Left ventricle myocardium inferior (tissue), 1 donor: Measurements from ENCODE around the gene ZBTB7B. TPM values are rescaled to one million over a fixed set of nuclear protein-coding genes. Genes with fewer than 3 reads are reported as not detected.

Source experiments
- DNase-seq: peaks from one replicate; pipeline ENCODE4 v3.0.0-alpha.2; 2020
- H3K27ac ChIP-seq: fragments of 200-600 bp; replicated peaks from 2 replicates; pipeline ENCODE4 v1.8.0; 2021
- H3K27me3 ChIP-seq: fragments of 200-600 bp; 2 replicates; pipeline ENCODE4 v1.8.0; 2021; ENCODE audit warnings: low read depth
- H3K36me3 ChIP-seq: fragments of 200-600 bp; 2 replicates; pipeline ENCODE4 v1.8.0; 2021
- H3K4me1 ChIP-seq: fragments of 200-600 bp; 2 replicates; pipeline ENCODE4 v1.8.0; 2021
- H3K4me3 ChIP-seq: fragments of 200-600 bp; 2 replicates; pipeline ENCODE4 v1.8.0; 2021; ENCODE audit warnings: mild to moderate bottlenecking, moderate library complexity
- H3K9me3 ChIP-seq: fragments of 200-600 bp; replicated peaks from 2 replicates; pipeline ENCODE4 v1.8.0; 2021
- intact Hi-C: fragments of 100-400 bp; cut with micrococcal nuclease; formaldehyde crosslinking; loops from one replicate; pipeline ENCODE4 v1.11.0; 2022
- total RNA-seq: library from RNA; stranded (reverse); fragmentation: NEBNext Ultra II Directional; extraction: Animal tissue kit (Norgen Biotek cat#: 25700); gene quantifications from one replicate; pipeline ENCODE4 v1.2.1, GENCODE V29; 2021
- TF ChIP-seq, protein P1 (sequence below): fragments of 200-600 bp; IDR thresholded peaks from 2 replicates; pipeline ENCODE4 v1.8.0; 2021; ENCODE audit warnings: antibody characterized with exemption, mild to moderate bottlenecking, borderline replicate concordance
- donor health status: DM: no; HTN: yes; CAD: no; lungs with severe emphysema.

ZBTB7B gene
- total RNA-seq, 1 donor from 2014 or later, result 42.8 TPM

DNA sequence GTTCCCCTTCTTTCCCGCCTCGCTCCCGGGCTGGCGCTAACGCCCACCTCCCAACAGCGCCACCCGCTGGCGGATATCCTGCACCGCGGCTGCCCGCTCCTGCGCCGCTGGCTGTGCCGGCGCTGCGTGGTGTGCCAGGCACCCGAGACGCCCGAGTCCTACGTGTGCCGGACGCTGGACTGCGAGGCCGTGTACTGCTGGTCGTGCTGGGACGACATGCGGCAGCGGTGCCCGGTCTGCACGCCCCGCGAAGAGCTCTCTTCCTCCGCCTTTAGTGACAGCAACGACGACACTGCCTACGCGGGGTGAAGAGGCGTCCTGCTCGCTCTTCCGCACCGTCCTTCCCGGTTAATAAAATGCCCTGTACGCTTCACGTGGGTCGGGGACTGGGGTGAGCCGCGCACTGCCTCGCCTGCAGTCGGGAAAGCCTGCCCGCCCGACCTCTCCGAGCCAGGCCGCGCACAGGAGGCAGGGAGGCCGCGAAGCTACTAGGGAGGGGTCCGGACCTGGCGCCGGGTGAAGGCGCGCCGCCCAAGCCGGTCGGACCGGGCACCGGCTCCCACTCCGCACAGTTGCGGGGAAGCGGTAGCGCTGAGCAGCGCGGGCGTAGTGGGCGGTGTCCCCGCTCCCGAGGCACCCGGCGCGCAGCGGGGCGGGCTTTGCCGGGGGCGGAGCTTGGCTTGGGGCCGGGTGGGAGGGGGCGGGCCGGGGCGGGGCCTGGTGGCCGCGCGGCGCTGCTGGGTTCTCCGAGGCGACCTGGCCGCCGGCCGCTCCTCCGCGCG, 48.1 kb downstream of the ZBTB7B start, which contains the start of gene ADAM15:
Gene ADAM15 (plus strand): TSS at position 757 of the 782 bp plus-strand sequence. CDS start 71 bp downstream, outside the sequence.
- Histone ChIP-seq H3K4me3 (peak within 1 kb of the TSS; percentile 80), H3K36me3 (peaks cover 27% of the 10 kb centered on the region), H3K4me1 (peaks cover 62% of the 10 kb centered on the region), H3K27ac (peak within 1 kb of the TSS; percentile 98), H3K27me3 (no peaks in the 10 kb centered on the region), H3K9me3 (no peaks in the 10 kb centered on the region)
- intact Hi-C loops, result no loop called here
- TF ChIP-seq, protein P1, sequence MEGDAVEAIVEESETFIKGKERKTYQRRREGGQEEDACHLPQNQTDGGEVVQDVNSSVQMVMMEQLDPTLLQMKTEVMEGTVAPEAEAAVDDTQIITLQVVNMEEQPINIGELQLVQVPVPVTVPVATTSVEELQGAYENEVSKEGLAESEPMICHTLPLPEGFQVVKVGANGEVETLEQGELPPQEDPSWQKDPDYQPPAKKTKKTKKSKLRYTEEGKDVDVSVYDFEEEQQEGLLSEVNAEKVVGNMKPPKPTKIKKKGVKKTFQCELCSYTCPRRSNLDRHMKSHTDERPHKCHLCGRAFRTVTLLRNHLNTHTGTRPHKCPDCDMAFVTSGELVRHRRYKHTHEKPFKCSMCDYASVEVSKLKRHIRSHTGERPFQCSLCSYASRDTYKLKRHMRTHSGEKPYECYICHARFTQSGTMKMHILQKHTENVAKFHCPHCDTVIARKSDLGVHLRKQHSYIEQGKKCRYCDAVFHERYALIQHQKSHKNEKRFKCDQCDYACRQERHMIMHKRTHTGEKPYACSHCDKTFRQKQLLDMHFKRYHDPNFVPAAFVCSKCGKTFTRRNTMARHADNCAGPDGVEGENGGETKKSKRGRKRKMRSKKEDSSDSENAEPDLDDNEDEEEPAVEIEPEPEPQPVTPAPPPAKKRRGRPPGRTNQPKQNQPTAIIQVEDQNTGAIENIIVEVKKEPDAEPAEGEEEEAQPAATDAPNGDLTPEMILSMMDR, result peak; percentile 93
- DNase-seq, result peak; percentile 87

- H3K4me1 ChIP-seq, result peaks cover 62% of the 10 kb centered on the region
- no peaks in the 10 kb centered on the region for H3K9me3 ChIP-seq
- DNase-seq, result no peak
- H3K36me3 ChIP-seq, result peaks cover 33% of the 10 kb centered on the region
- TF ChIP-seq, protein P1, result no peak
- H3K27me3 ChIP-seq, result no peaks in the 10 kb centered on the region
- H3K27ac ChIP-seq, result peak overlapping the region; percentile 98
- intact Hi-C loops, result no loop called here
- H3K4me3 ChIP-seq, result peak overlapping the region; percentile 80
Observed at GRCh38 chr1:155051342-155051776, 48.8 kb downstream of the ZBTB7B start.

- Histone ChIP-seq H3K27ac (peak overlapping the region; percentile 98), H3K36me3 (peaks cover 38% of the 10 kb centered on the region), H3K4me3 (peak overlapping the region; percentile 80), H3K9me3 (no peaks in the 10 kb centered on the region), H3K4me1 (peaks cover 62% of the 10 kb centered on the region), H3K27me3 (no peaks in the 10 kb centered on the region)
- TF ChIP-seq, protein P1, result no peak
- intact Hi-C loops, result no loop called here
- DNase-seq, result peak; percentile 74
Observed at GRCh38 chr1:155051777-155052398, 49.3 kb downstream of the ZBTB7B start.

DNA sequence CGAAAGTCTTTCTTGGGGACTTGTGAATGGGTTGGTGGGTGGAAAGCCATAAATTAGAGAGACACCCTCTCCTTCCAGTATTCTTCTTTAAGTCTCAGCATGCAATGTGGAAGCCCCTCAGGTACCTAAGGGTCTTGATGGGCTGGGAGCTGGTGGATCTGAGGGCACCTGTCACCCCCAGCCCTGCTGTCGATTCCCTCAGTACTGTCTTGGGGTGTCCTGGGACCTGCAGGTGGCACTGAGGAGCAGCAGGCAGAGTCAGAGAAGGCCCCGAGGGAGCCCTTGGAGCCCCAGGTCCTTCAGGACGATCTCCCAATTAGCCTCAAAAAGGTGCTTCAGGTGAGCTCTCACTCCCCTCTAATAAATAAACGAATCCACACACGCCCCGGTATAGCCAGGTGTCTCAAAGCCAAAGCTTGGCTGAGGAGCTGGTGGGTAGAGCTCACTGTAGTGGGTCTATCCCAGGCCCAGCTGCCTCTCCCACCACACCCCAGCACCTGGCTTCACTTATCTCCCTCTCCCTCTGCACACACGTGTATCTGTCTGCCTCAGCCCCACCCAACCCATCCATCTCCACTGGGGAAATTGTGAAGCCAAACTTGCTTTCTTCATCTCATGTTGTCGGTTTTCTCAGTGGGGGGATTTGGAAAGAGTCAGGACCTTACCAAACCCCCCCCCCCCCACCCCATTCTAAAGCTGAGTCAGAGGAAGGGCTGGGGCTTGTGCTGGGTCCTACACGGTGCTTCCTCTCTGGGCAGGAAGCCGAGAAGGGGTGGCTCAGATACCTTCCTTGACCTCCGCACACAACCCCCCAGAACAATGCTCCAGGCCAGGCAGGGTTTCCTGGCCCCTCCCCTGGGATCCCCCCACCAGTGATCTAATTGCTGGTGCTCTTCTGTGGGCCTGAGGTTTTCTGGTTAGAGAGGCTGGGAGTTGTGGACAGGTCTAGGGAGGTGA, 50.1 kb downstream of the ZBTB7B start:
- H3K36me3 ChIP-seq, result peaks cover 46% of the 10 kb centered on the region
- H3K27ac ChIP-seq, result peak overlapping the region; percentile 98
- TF ChIP-seq, protein P1, result no peak
- H3K27me3 ChIP-seq, result no peaks in the 10 kb centered on the region
- intact Hi-C loops, result no loop called here
- peak; percentile 67 for DNase-seq
- H3K4me3 ChIP-seq, result peak overlapping the region; percentile 80
- H3K4me1 ChIP-seq, result peaks cover 62% of the 10 kb centered on the region
- no peaks in the 10 kb centered on the region for H3K9me3 ChIP-seq
